ENCODE results near the gene FHIT. TPM values are rescaled to one million over a fixed set of nuclear protein-coding genes. Genes with fewer than 3 reads are reported as not detected.

The FHIT gene
- total RNA-seq, 1 donor from 2014 or later: 5.7 TPM

GRCh38 chr3:60949146-60949545 lies 302.1 kb downstream of the FHIT start:
- Mint-ChIP-seq H3K27me3 (ENCODE audit: insufficient read depth, low read depth) (no peaks in the 10 kb centered on the region), H3K4me1 (no peaks in the 10 kb centered on the region), H3K4me3 (no peak overlapping the region), H3K36me3 (no peaks in the 10 kb centered on the region), H3K27ac (no peak overlapping the region), H3K9me3 (peaks cover 9% of the 10 kb centered on the region)
- Histone ChIP-seq H3K9me3 (ENCODE audit: low read depth) (no peaks in the 10 kb centered on the region), H3K9ac (no peak overlapping the region), H3K36me3 (no peaks in the 10 kb centered on the region), H3K4me2 (no peak overlapping the region), H3K79me2 (ENCODE audit: low read depth) (no peaks in the 10 kb centered on the region), H2AFZ (replicated peaks) (no peak overlapping the region), H3F3A (ENCODE audit: low read depth) (no peaks in the 10 kb centered on the region), H3K4me1 (no peaks in the 10 kb centered on the region), H3K27me3 (no peaks in the 10 kb centered on the region), H3K4me3 (no peak overlapping the region), H4K20me1 (ENCODE audit: low read depth) (no peaks in the 10 kb centered on the region), H3K27ac (no peak overlapping the region)
- TF ChIP-seq EZH2phosphoT487 (IDR thresholded peaks at IDR 0.05) (no peak), CTCF (IDR thresholded peaks at IDR 0.05) (no peak), EZH2 (IDR thresholded peaks at IDR 0.05) (no peak)
- DNase-seq (ENCODE audit: low spot score): no peak

GRCh38 chr3:60948488-60948887 lies 302.8 kb downstream of the FHIT start:
- Mint-ChIP-seq H3K36me3 (no peaks in the 10 kb centered on the region), H3K4me1 (no peaks in the 10 kb centered on the region), H3K4me3 (no peak overlapping the region), H3K27ac (no peak overlapping the region), H3K9me3 (peaks cover 8% of the 10 kb centered on the region), H3K27me3 (ENCODE audit: insufficient read depth, low read depth) (no peaks in the 10 kb centered on the region)
- Histone ChIP-seq H3K4me1 (no peaks in the 10 kb centered on the region), H3K27ac (no peak overlapping the region), H3K36me3 (no peaks in the 10 kb centered on the region), H3K27me3 (no peaks in the 10 kb centered on the region), H3K4me2 (no peak overlapping the region), H4K20me1 (ENCODE audit: low read depth) (no peaks in the 10 kb centered on the region), H3K9me3 (ENCODE audit: low read depth) (no peaks in the 10 kb centered on the region), H2AFZ (replicated peaks) (no peak overlapping the region), H3K79me2 (ENCODE audit: low read depth) (no peaks in the 10 kb centered on the region), H3K4me3 (no peak overlapping the region), H3K9ac (no peak overlapping the region), H3F3A (ENCODE audit: low read depth) (no peaks in the 10 kb centered on the region)
- DNase-seq (ENCODE audit: low spot score): no peak
- no peak for TF ChIP-seq EZH2phosphoT487 (IDR thresholded peaks at IDR 0.05)
- peak; percentile 20 for TF ChIP-seq CTCF (IDR thresholded peaks at IDR 0.05)

- Histone ChIP-seq H4K20me1 (ENCODE audit: low read depth) (no peaks in the 10 kb centered on the region), H3F3A (ENCODE audit: low read depth) (no peaks in the 10 kb centered on the region), H3K4me1 (no peaks in the 10 kb centered on the region), H3K9me3 (ENCODE audit: low read depth) (no peaks in the 10 kb centered on the region), H3K27ac (no peak overlapping the region), H3K79me2 (ENCODE audit: low read depth) (no peaks in the 10 kb centered on the region), H2AFZ (replicated peaks) (no peak overlapping the region), H3K9ac (no peak overlapping the region), H3K4me3 (no peak overlapping the region), H3K36me3 (no peaks in the 10 kb centered on the region), H3K4me2 (no peak overlapping the region), H3K27me3 (no peaks in the 10 kb centered on the region)
- no peak overlapping the region for H3K4me3 Mint-ChIP-seq
- H3K27me3 Mint-ChIP-seq (ENCODE audit: insufficient read depth, low read depth): no peaks in the 10 kb centered on the region
- TF ChIP-seq EZH2phosphoT487 (IDR thresholded peaks at IDR 0.05) (no peak), CTCF (IDR thresholded peaks at IDR 0.05) (no peak), EZH2 (IDR thresholded peaks at IDR 0.05) (no peak)
- no peak for DNase-seq (ENCODE audit: low spot score)
- no peaks in the 10 kb centered on the region for H3K9me3 Mint-ChIP-seq
- H3K27ac Mint-ChIP-seq: no peak overlapping the region
- H3K36me3 Mint-ChIP-seq: no peaks in the 10 kb centered on the region
- no peaks in the 10 kb centered on the region for H3K4me1 Mint-ChIP-seq
These were observed 315.5 kb downstream of the FHIT start for GRCh38 chr3:60935709-60936108.

GRCh38 chr3:60933824-60934223 lies 317.4 kb downstream of the FHIT start:
- no peaks in the 10 kb centered on the region for H3K4me1 ChIP-seq
- H3F3A ChIP-seq (ENCODE audit: low read depth): no peaks in the 10 kb centered on the region
- H3K9me3 Mint-ChIP-seq: no peaks in the 10 kb centered on the region
- TF ChIP-seq CTCF (IDR thresholded peaks at IDR 0.05) (no peak), EZH2phosphoT487 (IDR thresholded peaks at IDR 0.05) (no peak), EZH2 (IDR thresholded peaks at IDR 0.05) (no peak)
- no peak overlapping the region for H3K4me2 ChIP-seq
- no peak overlapping the region for H3K27ac ChIP-seq
- no peak overlapping the region for H3K4me3 Mint-ChIP-seq
- no peaks in the 10 kb centered on the region for H4K20me1 ChIP-seq (ENCODE audit: low read depth)
- no peaks in the 10 kb centered on the region for H3K36me3 Mint-ChIP-seq
- no peak for DNase-seq (ENCODE audit: low spot score)
- no peaks in the 10 kb centered on the region for H3K9me3 ChIP-seq (ENCODE audit: low read depth)
- no peaks in the 10 kb centered on the region for H3K27me3 ChIP-seq
- no peak overlapping the region for H2AFZ ChIP-seq (replicated peaks)
- no peak overlapping the region for H3K27ac Mint-ChIP-seq
- no peak overlapping the region for H3K4me3 ChIP-seq
- H3K79me2 ChIP-seq (ENCODE audit: low read depth): no peaks in the 10 kb centered on the region
- no peaks in the 10 kb centered on the region for H3K36me3 ChIP-seq
- no peak overlapping the region for H3K9ac ChIP-seq
- H3K4me1 Mint-ChIP-seq: no peaks in the 10 kb centered on the region
- no peaks in the 10 kb centered on the region for H3K27me3 Mint-ChIP-seq (ENCODE audit: insufficient read depth, low read depth)

All from neural progenitor cell (in vitro differentiated cells).